Measurements from ENCODE around the gene CD1E. TPM values are rescaled to one million over a fixed set of nuclear protein-coding genes. Genes with fewer than 3 reads are reported as not detected.
"Not testable (repeated sequence)": the region's sequence is repeated elsewhere in the genome, so short reads cannot be mapped to it uniquely, and the experiment has no call there.

CD1E gene
- total and polyA plus RNA-seq, 2 donors (not counting 1 experiment from before 2014, with no cell fraction given) = not detected

DNA sequence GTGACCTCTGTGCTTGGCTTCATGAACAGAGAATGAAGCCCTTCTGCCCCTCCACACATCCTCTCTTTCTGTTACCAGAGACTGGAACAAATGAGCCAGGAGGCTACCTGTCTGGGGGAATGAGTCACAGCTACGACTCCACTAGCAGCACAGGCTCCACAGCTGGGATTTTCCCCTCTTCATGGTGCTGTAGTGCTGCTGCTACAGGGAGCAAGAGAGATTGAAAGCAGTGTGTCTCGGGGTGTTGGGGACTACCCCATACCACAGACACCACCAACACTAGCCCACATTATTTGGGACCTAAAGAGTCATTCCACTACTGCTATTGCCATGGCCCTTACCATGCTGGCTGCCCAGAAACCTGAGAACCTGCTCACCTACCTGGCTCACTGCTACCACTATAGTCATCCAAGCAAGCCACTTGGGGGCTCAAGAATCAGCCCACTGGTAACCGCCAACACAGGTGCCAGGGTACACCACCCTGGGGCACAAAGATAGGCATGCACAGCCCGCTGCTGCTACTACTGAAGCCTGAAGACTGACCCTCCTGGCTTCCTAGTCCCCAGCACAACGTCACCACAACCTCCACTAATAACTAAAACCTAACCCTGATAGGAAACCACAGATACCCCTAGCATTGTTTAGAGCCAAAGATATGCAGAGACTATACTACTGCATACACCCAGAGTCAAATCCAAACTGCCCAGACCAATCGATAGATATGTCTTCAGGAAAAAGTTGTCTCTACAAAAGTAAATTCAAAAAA is 17.7 kb downstream of the CD1E start:
- Histone ChIP-seq H3K79me2 (ENCODE audit: control insufficient read depth, insufficient read depth, low read length) (no peaks in the 10 kb centered on the region), H3K27me3 (replicated peaks in 1 of 4; ENCODE audit: control extremely low read depth in 1 of 4, control insufficient read depth in 3 of 4, insufficient read depth in 4 of 4, low read length in 3 of 4) (peaks cover 0 to 4% (median 0%) of the 10 kb centered on the region in 4 experiments), H3K4me1 (ENCODE audit: control insufficient read depth in 2 of 2, insufficient read depth in 2 of 2, low read length in 2 of 2) (peaks cover 0 to 6% of the 10 kb centered on the region in 2 donors), H2AFZ (ENCODE audit: insufficient read depth, low read depth, low read length, poor library complexity, severe bottlenecking) (no peak overlapping the region), H3K9me3 (ENCODE audit: control extremely low read depth in 1 of 3, control insufficient read depth in 2 of 3, insufficient read depth in 1 of 3, low read length in 2 of 3) (peaks cover 8 to 24% (median 16%) of the 10 kb centered on the region in 3 donors), H3K4me2 (replicated peaks; ENCODE audit: low read depth, low read length, poor library complexity, severe bottlenecking) (no peak overlapping the region), H4K20me1 (ENCODE audit: control insufficient read depth, insufficient read depth, low read length, poor library complexity, severe bottlenecking) (no peaks in the 10 kb centered on the region), H3K36me3 (replicated peaks in 1 of 2; ENCODE audit: control extremely low read depth in 1 of 2, control insufficient read depth in 1 of 2, extremely low read depth in 1 of 2, insufficient read depth in 2 of 2, low read length in 1 of 2) (no peaks in the 10 kb centered on the region), H3K4me3 (ENCODE audit: control extremely low read depth in 1 of 5, extremely low read depth in 1 of 5, insufficient read depth in 1 of 5, low read depth in 2 of 5, low read length in 4 of 5) (no peak overlapping the region), H3K9ac (ENCODE audit: low read length) (no peak overlapping the region), H3K27ac (ENCODE audit: low read length in 2 of 2) (no peak overlapping the region)
- Mint-ChIP-seq H3K4me3 (no peak overlapping the region), H3K27ac (no peak overlapping the region), H3K27me3 (no peaks in the 10 kb centered on the region), H3K9me3 (ENCODE audit: insufficient read depth) (peaks cover 14% of the 10 kb centered on the region), H3K4me1 (peaks cover 5% of the 10 kb centered on the region)
- intact Hi-C loops (cut with micrococcal nuclease) = no loop called here
- ATAC-seq (ENCODE audit: low read depth) = peak; percentile 24
- TF ChIP-seq, protein P1, sequence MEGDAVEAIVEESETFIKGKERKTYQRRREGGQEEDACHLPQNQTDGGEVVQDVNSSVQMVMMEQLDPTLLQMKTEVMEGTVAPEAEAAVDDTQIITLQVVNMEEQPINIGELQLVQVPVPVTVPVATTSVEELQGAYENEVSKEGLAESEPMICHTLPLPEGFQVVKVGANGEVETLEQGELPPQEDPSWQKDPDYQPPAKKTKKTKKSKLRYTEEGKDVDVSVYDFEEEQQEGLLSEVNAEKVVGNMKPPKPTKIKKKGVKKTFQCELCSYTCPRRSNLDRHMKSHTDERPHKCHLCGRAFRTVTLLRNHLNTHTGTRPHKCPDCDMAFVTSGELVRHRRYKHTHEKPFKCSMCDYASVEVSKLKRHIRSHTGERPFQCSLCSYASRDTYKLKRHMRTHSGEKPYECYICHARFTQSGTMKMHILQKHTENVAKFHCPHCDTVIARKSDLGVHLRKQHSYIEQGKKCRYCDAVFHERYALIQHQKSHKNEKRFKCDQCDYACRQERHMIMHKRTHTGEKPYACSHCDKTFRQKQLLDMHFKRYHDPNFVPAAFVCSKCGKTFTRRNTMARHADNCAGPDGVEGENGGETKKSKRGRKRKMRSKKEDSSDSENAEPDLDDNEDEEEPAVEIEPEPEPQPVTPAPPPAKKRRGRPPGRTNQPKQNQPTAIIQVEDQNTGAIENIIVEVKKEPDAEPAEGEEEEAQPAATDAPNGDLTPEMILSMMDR (IDR thresholded peaks at IDR 0.05) = no peak
- no peak for TF ChIP-seq EZH2 (IDR thresholded peaks at IDR 0.05; ENCODE audit: borderline replicate concordance, insufficient read depth, low read depth, low read length, poor library complexity, severe bottlenecking)
- ChIA-PET POLR2A (no interaction called here), CTCF (interaction anchor here (1.2 to 1.6 kb wide), 2 partner anchors 12 to 44 kb away, joined by 3 read pairs; no protein-coding TSS in a partner anchor)
- 67% methylated on average over 3 of the region's 6 CpGs for WGBS (ENCODE audit: insufficient coverage)
- no peak for DNase-seq

DNA sequence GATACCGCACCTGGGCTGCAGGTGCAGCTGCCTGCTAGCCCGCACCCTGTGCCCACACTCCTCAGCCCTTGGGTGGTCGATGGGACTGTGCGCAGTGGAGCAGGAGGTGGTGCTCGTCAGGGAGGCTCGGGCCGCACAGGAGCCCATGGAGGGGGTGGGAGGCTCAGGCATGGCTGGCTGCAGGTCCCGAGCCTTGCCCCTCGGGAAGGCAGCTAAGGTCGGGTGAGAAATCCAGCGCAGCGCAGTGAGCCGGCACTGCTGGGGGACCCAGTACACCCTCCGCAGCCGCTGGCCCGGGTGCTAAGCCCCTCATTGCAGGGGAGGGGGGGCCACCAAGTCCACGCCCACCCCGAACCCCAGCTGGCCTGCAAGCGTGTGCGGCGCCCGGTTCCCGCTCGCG is 20.4 kb downstream of the CD1E start:
- H2AFZ ChIP-seq (ENCODE audit: insufficient read depth, low read depth, low read length, poor library complexity, severe bottlenecking); H3K4me1 ChIP-seq (ENCODE audit: control insufficient read depth in 2 of 2, insufficient read depth in 2 of 2, low read length in 2 of 2); H3K4me3 ChIP-seq (ENCODE audit: control extremely low read depth in 1 of 5, extremely low read depth in 1 of 5, insufficient read depth in 1 of 5, low read depth in 2 of 5, low read length in 4 of 5); H3K9ac ChIP-seq (ENCODE audit: low read length); H3K9me3 Mint-ChIP-seq (ENCODE audit: insufficient read depth); H3K79me2 ChIP-seq (ENCODE audit: control insufficient read depth, insufficient read depth, low read length); H3K4me2 ChIP-seq (replicated peaks; ENCODE audit: low read depth, low read length, poor library complexity, severe bottlenecking); intact Hi-C loops (cut with micrococcal nuclease); H3K27me3 Mint-ChIP-seq; H4K20me1 ChIP-seq (ENCODE audit: control insufficient read depth, insufficient read depth, low read length, poor library complexity, severe bottlenecking); DNase-seq; CTCF ChIA-PET; POLR2A ChIA-PET; H3K27me3 ChIP-seq (replicated peaks in 1 of 4; ENCODE audit: control extremely low read depth in 1 of 4, control insufficient read depth in 3 of 4, insufficient read depth in 4 of 4, low read length in 3 of 4); H3K27ac ChIP-seq (ENCODE audit: low read length in 2 of 2); H3K27ac Mint-ChIP-seq; ATAC-seq (ENCODE audit: low read depth); H3K4me1 Mint-ChIP-seq; H3K4me3 Mint-ChIP-seq; H3K36me3 ChIP-seq (replicated peaks in 1 of 2; ENCODE audit: control extremely low read depth in 1 of 2, control insufficient read depth in 1 of 2, extremely low read depth in 1 of 2, insufficient read depth in 2 of 2, low read length in 1 of 2): not testable (repeated sequence)
- WGBS (ENCODE audit: insufficient coverage) = 98% methylated on average over 21 of the region's 25 CpGs
- peaks cover 7 to 24% (median 16%) of the 10 kb centered on the region in 3 donors for H3K9me3 ChIP-seq (ENCODE audit: control extremely low read depth in 1 of 3, control insufficient read depth in 2 of 3, insufficient read depth in 1 of 3, low read length in 2 of 3)
